NCI-H82 (cell line): ENCODE measurements around the gene TINAGL1.

ENCODE experiments used
- DNase-seq: peaks from one replicate; lab custom pipeline; 2025; lab: John Stamatoyannopoulos, UW

The TINAGL1 gene

GRCh38 chr1:31576201-31576669, at the start of gene TINAGL1:
TSS of gene TINAGL1 (plus strand) at chr1:31576515. CDS start at chr1:31577149, 634 bp downstream.
- no peak for DNase-seq

- no peak for DNase-seq
These were observed 46.2 kb upstream of the TINAGL1 start for GRCh38 chr1:31529999-31530684.

- no peak for DNase-seq
These were observed 44.9 kb upstream of the TINAGL1 start for GRCh38 chr1:31531177-31531999.

- no peak for DNase-seq
These were observed 44.1 kb upstream of the TINAGL1 start for GRCh38 chr1:31532173-31532572.

GRCh38 chr1:31535561-31535960, 40.8 kb upstream of the TINAGL1 start:
- no peak for DNase-seq

GRCh38 chr1:31539329-31539728, 37.0 kb upstream of the TINAGL1 start:
- no peak for DNase-seq

- no peak for DNase-seq
These were observed 35.1 kb upstream of the TINAGL1 start for GRCh38 chr1:31541194-31541593.

- DNase-seq: no peak
These were observed 30.3 kb upstream of the TINAGL1 start for GRCh38 chr1:31545927-31546540.

- no peak for DNase-seq
These were observed 27.8 kb upstream of the TINAGL1 start for GRCh38 chr1:31548534-31548906.

- DNase-seq: peak; percentile 88
These were observed 27.2 kb upstream of the TINAGL1 start for GRCh38 chr1:31548907-31549808.

GRCh38 chr1:31549809-31550620, 26.3 kb upstream of the TINAGL1 start:
- no peak for DNase-seq

- DNase-seq: no peak
These were observed 25.1 kb upstream of the TINAGL1 start for GRCh38 chr1:31551208-31551607.

GRCh38 chr1:31552489-31552888, 23.8 kb upstream of the TINAGL1 start:
- DNase-seq: no peak

GRCh38 chr1:31556481-31557006, 19.8 kb upstream of the TINAGL1 start:
- DNase-seq: no peak

- DNase-seq: no peak
These were observed 16.6 kb upstream of the TINAGL1 start for GRCh38 chr1:31559715-31560114.

GRCh38 chr1:31560394-31560793, 15.9 kb upstream of the TINAGL1 start:
- DNase-seq: no peak

GRCh38 chr1:31562707-31563360, 13.5 kb upstream of the TINAGL1 start:
- DNase-seq: no peak

GRCh38 chr1:31564606-31564989, 11.7 kb upstream of the TINAGL1 start:
- no peak for DNase-seq

GRCh38 chr1:31567956-31568570, 8.3 kb upstream of the TINAGL1 start:
- DNase-seq: no peak
